ENCODE data around the gene IL4I1.
A peak's percentile ranks its signal among the peaks of the same experiment; 100 is the strongest.

IL4I1 gene

DNA sequence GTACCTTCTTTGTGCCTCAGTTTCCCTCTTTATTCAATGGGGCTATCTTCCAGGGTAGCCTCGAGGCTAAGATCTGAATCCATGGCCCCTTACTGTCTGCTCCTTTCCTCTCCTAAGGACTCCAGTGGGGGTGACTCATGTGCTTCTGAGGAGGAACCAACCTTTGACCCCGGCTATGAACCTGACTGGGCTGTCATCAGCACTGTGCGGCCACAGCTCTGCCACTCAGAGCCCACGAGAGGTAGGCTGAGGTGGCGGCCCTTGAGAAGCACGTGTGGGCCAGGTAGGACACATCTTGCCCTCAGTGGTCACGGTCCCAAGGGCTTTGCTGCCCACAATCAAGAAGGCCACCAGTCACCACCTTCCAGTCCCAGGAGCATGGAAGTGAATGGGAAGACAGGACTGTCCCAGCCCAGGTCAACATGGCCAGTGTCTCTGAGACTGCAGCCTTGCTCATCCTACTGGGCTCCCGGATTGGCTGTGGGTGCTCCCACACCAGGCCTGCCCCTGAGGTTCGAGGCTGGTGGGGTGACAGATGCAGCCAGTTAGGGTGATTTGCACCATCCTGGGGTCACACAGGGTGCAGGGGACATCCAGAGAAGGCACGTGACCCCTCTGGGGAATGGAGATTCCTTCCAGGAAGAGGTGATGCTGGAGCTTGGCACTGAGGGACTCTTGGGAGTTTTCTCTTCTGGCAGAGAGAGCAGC is 16.4 kb downstream of the IL4I1 start:
- no peaks in the 10 kb centered on the region for H3K27me3 Mint-ChIP-seq (ENCODE audit: low read depth)
- peak overlapping the region; percentile 37 to 55 (median 55) for H3K4me3 Mint-ChIP-seq
- TF ChIP-seq, protein P1, sequence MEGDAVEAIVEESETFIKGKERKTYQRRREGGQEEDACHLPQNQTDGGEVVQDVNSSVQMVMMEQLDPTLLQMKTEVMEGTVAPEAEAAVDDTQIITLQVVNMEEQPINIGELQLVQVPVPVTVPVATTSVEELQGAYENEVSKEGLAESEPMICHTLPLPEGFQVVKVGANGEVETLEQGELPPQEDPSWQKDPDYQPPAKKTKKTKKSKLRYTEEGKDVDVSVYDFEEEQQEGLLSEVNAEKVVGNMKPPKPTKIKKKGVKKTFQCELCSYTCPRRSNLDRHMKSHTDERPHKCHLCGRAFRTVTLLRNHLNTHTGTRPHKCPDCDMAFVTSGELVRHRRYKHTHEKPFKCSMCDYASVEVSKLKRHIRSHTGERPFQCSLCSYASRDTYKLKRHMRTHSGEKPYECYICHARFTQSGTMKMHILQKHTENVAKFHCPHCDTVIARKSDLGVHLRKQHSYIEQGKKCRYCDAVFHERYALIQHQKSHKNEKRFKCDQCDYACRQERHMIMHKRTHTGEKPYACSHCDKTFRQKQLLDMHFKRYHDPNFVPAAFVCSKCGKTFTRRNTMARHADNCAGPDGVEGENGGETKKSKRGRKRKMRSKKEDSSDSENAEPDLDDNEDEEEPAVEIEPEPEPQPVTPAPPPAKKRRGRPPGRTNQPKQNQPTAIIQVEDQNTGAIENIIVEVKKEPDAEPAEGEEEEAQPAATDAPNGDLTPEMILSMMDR (IDR thresholded peaks at IDR 0.05; ENCODE audit: unreplicated experiment in 3 of 3), result no peak
- H3K27ac Mint-ChIP-seq, result no peak overlapping the region
- peaks cover 60% of the 10 kb centered on the region for H3K36me3 Mint-ChIP-seq (ENCODE audit: low read depth)
- peaks cover 4% of the 10 kb centered on the region for H3K4me1 Mint-ChIP-seq
- no peaks in the 10 kb centered on the region for H3K9me3 Mint-ChIP-seq

DNA sequence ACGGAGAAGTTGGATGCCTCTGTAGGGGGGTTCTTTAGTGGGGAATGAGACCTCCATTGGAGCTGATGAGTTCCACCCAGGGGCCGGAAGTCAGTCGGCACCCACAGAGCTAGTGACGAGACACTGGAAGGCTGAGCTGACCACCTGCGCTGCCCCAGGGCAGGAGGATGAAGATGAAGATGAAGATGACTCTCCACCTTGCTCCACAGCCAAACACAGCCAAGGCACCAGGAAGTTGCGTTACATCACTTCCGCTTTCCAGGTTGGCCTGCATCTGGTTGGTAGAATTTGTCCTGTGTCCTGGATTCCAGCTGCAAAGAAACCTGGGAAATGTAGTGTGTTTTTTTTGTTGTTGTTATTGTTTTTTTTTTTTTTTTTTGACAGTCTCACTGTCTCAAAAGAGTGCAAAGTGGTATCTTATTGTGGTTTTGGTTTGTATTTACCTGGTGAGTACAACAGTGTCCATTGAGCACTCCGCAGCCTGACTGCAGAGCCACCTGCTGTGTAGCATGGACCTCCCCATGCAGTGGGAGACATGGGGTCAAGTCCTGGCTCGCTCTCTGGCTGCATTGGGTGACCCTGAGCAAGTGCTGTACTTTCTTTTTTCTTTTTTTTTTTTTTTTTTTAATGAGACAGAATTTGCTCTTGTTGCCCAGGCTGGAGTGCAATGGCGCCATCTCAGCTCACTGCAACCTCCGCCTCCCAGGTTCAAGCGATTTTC is 17.3 kb downstream of the IL4I1 start:
- TF ChIP-seq, protein P1 (IDR thresholded peaks at IDR 0.05; ENCODE audit: unreplicated experiment in 3 of 3), result no peak
- H3K27me3 Mint-ChIP-seq (ENCODE audit: low read depth), result no peaks in the 10 kb centered on the region
- peak overlapping the region in 1 of 3 experiments; percentile 7 for H3K4me3 Mint-ChIP-seq
- H3K9me3 Mint-ChIP-seq, result no peaks in the 10 kb centered on the region
- H3K27ac Mint-ChIP-seq, result no peak overlapping the region
- peaks cover 51% of the 10 kb centered on the region for H3K36me3 Mint-ChIP-seq (ENCODE audit: low read depth)
- peaks cover 4% of the 10 kb centered on the region for H3K4me1 Mint-ChIP-seq

DNA sequence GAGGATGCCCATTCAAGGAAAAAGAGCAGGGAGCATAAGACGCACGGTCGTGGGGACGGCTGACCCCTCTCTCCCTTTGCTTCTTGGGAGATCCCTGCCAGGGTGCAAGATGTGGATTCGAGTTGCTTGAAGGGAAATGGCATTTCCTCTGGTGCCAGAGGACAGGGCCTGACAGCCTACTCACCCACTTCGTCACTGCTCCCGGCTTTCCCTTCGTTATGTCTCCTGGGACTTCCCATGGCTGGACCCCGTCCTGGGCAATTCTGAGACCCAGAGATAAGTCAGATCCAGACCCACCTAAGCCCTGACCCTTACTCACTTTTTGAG is 18.0 kb downstream of the IL4I1 start:
- H3K9me3 Mint-ChIP-seq, result no peaks in the 10 kb centered on the region
- no peaks in the 10 kb centered on the region for H3K27me3 Mint-ChIP-seq (ENCODE audit: low read depth)
- peaks cover 4% of the 10 kb centered on the region for H3K4me1 Mint-ChIP-seq
- no peak overlapping the region for H3K27ac Mint-ChIP-seq
- H3K4me3 Mint-ChIP-seq, result no peak overlapping the region
- peaks cover 47% of the 10 kb centered on the region for H3K36me3 Mint-ChIP-seq (ENCODE audit: low read depth)
- TF ChIP-seq, protein P1 (IDR thresholded peaks at IDR 0.05; ENCODE audit: unreplicated experiment in 3 of 3), result no peak

DNA sequence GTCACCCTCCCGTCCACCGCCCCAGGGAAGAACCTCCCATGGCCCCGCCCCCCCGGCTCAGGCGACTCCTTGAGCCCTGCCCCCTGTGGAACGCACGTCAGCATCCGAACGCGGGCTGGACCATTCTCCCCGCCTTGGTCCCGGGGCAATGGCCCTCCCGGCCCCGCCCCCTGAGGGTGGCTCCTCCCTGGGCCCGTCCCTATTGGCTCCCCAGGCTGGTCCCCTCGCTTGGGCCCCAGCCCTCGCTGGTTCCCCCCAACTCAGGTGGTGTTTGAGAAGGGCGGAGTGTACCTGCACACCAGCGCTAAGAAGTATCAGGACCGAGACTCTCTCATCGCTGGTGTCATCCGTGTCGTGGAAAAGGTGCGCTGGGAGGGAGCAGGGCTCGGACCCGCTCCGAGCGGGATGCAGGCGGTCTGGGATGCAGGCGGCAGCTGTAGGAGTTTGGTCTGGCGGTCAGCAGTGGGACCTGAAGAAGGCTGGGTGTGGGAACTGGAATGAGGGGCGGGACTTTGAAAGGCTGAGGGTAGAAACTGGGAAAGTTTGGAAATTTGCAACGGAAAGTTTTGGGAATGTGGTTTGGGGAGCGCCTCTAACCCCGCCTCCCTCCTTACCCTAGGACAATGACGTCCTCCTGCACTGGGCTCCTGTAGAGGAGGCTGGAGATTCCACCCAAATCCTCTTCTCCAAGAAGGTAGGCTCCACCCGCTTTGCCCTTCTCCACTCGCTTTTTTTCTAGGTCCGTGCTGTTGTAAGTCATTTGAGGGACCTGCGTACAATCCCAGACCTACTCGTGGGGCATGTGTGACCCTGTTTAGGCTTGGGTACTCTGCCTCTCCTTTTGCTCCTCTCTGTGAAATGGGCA is 18.6 kb downstream of the IL4I1 start:
- TF ChIP-seq, protein P1 (IDR thresholded peaks at IDR 0.05; ENCODE audit: unreplicated experiment in 3 of 3), result no peak
- peaks cover 4% of the 10 kb centered on the region for H3K4me1 Mint-ChIP-seq
- H3K4me3 Mint-ChIP-seq, result no peak overlapping the region
- no peak overlapping the region for H3K27ac Mint-ChIP-seq
- H3K9me3 Mint-ChIP-seq, result no peaks in the 10 kb centered on the region
- H3K27me3 Mint-ChIP-seq (ENCODE audit: low read depth), result no peaks in the 10 kb centered on the region
- peaks cover 41% of the 10 kb centered on the region for H3K36me3 Mint-ChIP-seq (ENCODE audit: low read depth)

DNA sequence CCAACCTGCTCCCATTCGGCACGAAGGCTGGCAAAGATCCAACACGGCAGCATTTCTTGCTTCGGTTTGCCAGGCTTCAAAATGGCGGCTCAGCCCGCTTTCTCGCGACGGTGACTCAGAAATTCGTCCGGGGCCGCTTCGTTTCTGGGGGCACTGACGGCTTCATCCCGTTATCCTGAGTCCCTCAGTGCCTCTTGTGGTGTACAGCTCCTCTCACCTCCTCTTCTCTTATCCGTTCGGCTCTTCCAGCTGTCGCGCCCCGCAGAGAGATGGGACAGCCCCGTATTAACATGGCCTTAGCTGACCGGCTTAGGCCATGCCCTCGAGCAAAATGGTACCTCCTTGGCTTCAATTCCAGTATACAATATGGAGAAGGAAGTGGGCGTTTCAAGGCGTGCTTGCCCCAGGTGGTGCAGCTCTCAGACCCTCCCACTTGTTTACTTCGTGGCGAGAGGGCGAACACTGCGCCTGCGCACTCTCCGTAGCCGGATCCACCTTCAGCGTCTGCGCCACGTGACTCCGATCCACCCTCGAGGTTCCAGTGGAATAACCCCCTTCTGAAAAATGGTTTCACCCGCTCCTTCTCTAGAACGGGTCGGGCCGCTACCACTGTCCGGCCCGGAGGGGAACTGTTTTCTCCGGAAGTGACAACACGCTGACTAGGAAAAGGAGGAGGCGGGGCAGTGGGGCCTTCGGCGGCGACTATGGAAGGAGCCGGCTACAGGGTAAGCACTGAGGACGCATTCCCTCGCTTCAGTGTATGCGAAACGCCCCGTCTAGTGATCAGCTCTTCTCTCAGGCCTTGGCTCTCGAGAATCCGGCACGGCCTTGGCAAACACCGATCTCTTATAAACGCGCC is 19.4 kb downstream of the IL4I1 start, which contains the start of the genes AKT1S1 and TBC1D17:
AKT1S1 (minus strand) TSS at position 336 of the 859 bp plus-strand sequence. CDS start 4,060 bp downstream, outside the sequence.
TBC1D17 (plus strand) TSS at position 683 of the 859 bp plus-strand sequence; CDS start at position 705, 22 bp downstream.
- H3K27me3 Mint-ChIP-seq (ENCODE audit: low read depth), result no peaks in the 10 kb centered on the region
- H3K27ac Mint-ChIP-seq, result no peak within 1 kb of the TSS

More for the DNA sequence above, 19.4 kb downstream of the IL4I1 start, which contains the start of the genes AKT1S1 and TBC1D17:
- Mint-ChIP-seq H3K4me3 (no peak within 1 kb of the TSS), H3K36me3 (ENCODE audit: low read depth) (peaks cover 34% of the 10 kb centered on the region), H3K9me3 (no peaks in the 10 kb centered on the region), H3K4me1 (peaks cover 4% of the 10 kb centered on the region)
- TF ChIP-seq, protein P1 (IDR thresholded peaks at IDR 0.05; ENCODE audit: unreplicated experiment in 3 of 3), result no peak
